H1 (cell line): Measurements from ENCODE around the gene UROS. TPM values are rescaled to one million over a fixed set of nuclear protein-coding genes. Genes with fewer than 3 reads are reported as not detected.

ENCODE experiments used
- CHD7 ChIP-seq: fragments of 300-600 bp; sonication (generic); IDR thresholded peaks from 2 replicates; pipeline ENCODE4 v1.7.1; 2012; ENCODE audit warnings: low read length, moderate library complexity, mild to moderate bottlenecking, inconsistent platforms; ENCODE audit not compliant: insufficient replicate concordance
- polyA plus RNA-seq, 7 experiments: library from polyadenylated mRNA; depleted of rRNA in 3 of 7; stranded (reverse) in 5 of 7; unstranded in 2 of 7; fragments of >200 nt in 5 of 7; fragments of 200-250 nt in 2 of 7; gene quantifications; 1 replicate in 5 of 7; 2 replicates in 1 of 7; 4 replicates in 1 of 7; pipeline versions ENCODE4 v1.2.1 to v1.2.3, GENCODE V29; 2011 to 2013; ENCODE audit warnings: missing spikeins in 2 of 7, mixed read lengths in 2 of 7
- total RNA-seq: library from RNA; stranded (reverse); fragmentation: NEBNext Ultra II Directional; extraction: Animal tissue kit (Norgen Biotek cat#: 25700); gene quantifications from 2 replicates; pipeline ENCODE4 v1.2.1, GENCODE V29; 2021

UROS gene
- total and polyA plus RNA-seq, 2 of the 8 experiments (the other 6 are each of a cell fraction or from before 2014, with no cell fraction given) = 45.6 to 58.0 TPM

DNA sequence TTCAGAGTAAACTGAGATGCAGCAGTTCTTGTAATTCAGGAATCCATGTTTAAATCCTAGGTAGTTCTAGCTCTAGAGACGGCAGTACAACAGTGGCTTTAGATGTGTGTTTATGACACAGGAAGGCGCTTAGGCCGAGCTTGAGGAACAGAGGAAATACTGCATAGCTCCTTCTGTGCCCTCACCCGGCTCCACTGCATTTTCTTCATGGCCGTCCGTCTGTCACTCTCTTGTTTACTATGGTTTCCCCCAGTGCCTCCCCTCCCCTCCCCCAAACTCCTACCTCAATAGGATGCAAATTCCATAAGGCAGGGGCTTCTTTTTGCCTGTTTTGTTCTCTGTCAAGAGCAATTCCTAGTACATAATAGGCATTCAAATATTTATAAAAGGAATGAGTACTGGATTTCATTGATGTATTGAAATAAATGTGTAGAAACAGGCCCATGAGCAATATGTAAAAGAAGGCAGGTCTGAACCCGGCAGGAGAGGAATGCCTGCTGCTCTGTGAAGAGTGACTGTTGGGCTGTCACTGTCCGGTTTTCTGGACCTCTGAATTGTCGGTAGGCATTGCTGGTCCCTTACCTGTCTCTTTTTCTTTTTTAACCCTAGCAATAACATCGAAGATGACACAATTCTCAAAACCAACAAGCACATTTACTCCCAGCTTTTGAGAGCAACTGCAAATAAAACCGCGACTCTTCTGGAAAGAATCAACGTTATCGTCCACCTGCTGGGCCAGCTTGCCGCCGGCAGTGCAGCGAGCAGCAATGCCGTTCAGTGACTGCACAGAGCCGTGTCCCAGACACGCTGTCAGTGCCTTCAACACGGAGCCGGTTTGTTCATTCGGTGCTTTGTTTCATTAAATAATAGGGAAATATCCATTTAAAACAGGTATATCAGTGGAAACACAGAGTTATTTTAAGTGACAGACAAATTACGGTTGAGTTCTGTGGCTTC is 60.1 kb downstream of the UROS start (continued):
- TF ChIP-seq CHD7 = no peak
